ENCODE data around the gene SHISA9.

Gene SHISA9

DNA sequence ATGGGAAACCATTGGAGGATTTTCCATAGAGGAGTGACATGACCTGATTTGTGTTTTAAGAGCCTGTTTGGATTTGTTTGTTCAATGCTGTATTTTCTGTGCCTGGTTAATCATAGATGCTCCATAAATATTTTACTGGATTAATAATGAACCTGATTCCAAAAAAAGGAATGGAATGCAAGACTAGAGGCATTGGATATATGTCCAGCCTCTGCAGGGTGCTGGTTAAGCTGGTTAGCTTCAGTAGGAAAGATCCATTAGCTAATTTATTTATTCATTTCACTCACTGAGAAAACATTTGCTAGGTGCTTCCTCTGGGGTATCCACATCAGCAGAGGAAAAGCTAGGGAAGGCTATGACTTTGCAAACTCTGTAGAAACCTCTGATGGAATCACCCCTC is 57.7 kb downstream of the SHISA9 start:
- H3K9me2 ChIP-seq (replicated peaks; ENCODE audit: low read depth, low read length), result no peaks in the 10 kb centered on the region
- H3K79me2 ChIP-seq (ENCODE audit: insufficient read depth, low read length), result no peaks in the 10 kb centered on the region
- H3K4me2 ChIP-seq (ENCODE audit: low read depth, low read length, poor library complexity, severe bottlenecking), result no peak overlapping the region
- no peaks in the 10 kb centered on the region for H3K4me1 ChIP-seq (ENCODE audit: insufficient read depth, low read length, poor library complexity, severe bottlenecking)
- TF ChIP-seq, protein P1, sequence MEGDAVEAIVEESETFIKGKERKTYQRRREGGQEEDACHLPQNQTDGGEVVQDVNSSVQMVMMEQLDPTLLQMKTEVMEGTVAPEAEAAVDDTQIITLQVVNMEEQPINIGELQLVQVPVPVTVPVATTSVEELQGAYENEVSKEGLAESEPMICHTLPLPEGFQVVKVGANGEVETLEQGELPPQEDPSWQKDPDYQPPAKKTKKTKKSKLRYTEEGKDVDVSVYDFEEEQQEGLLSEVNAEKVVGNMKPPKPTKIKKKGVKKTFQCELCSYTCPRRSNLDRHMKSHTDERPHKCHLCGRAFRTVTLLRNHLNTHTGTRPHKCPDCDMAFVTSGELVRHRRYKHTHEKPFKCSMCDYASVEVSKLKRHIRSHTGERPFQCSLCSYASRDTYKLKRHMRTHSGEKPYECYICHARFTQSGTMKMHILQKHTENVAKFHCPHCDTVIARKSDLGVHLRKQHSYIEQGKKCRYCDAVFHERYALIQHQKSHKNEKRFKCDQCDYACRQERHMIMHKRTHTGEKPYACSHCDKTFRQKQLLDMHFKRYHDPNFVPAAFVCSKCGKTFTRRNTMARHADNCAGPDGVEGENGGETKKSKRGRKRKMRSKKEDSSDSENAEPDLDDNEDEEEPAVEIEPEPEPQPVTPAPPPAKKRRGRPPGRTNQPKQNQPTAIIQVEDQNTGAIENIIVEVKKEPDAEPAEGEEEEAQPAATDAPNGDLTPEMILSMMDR (conservative IDR thresholded peaks at IDR 0.05; ENCODE audit: low read length), result no peak
- no peak for TF ChIP-seq EZH2phosphoT487 (IDR thresholded peaks at IDR 0.05; ENCODE audit: borderline replicate concordance)
- no peaks in the 10 kb centered on the region for H3K9me3 ChIP-seq (ENCODE audit: insufficient read depth, low read depth, low read length)
- no peaks in the 10 kb centered on the region for H3K27me3 ChIP-seq (ENCODE audit: insufficient read depth, low read length, poor library complexity, severe bottlenecking)
- no peak overlapping the region for H3K4me3 ChIP-seq (ENCODE audit: low read length, poor library complexity, severe bottlenecking)
- H3K36me3 ChIP-seq (ENCODE audit: insufficient read depth, low read length), result no peaks in the 10 kb centered on the region
- H2AFZ ChIP-seq (ENCODE audit: low read length), result no peak overlapping the region
- no peaks in the 10 kb centered on the region for H4K20me1 ChIP-seq (ENCODE audit: insufficient read depth, low read length, poor library complexity, severe bottlenecking)
- H3F3A ChIP-seq (ENCODE audit: low read depth), result no peaks in the 10 kb centered on the region
- no peak overlapping the region for H3K9ac ChIP-seq (ENCODE audit: low read depth, low read length, poor library complexity, severe bottlenecking)

DNA sequence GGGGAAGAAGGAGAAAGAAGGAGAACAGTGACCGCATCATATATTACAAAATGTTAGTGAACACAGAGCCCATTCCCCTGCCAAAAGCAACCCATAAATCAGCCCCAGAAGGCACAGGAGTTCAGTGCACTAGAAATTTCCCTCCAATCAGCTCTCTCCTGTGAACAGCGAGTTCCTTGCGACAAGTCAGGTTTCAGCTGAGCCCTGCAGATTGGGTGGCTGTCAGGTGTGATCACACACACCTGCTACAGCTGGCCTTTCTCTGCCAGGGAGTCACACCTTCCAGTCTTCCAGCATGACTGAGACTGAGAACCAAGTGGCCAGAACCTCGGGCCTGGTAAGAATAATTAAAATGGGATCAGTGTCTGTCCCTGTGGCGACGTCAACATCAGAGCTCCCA is 60.2 kb downstream of the SHISA9 start:
- H3K4me3 ChIP-seq (ENCODE audit: low read length, poor library complexity, severe bottlenecking), result no peak overlapping the region
- TF ChIP-seq, protein P1 (conservative IDR thresholded peaks at IDR 0.05; ENCODE audit: low read length), result no peak
- no peak for TF ChIP-seq EZH2phosphoT487 (IDR thresholded peaks at IDR 0.05; ENCODE audit: borderline replicate concordance)
- H3K36me3 ChIP-seq (ENCODE audit: insufficient read depth, low read length), result no peaks in the 10 kb centered on the region
- H4K20me1 ChIP-seq (ENCODE audit: insufficient read depth, low read length, poor library complexity, severe bottlenecking), result no peaks in the 10 kb centered on the region
- no peak overlapping the region for H3K9ac ChIP-seq (ENCODE audit: low read depth, low read length, poor library complexity, severe bottlenecking)
- no peaks in the 10 kb centered on the region for H3K9me3 ChIP-seq (ENCODE audit: insufficient read depth, low read depth, low read length)
- no peaks in the 10 kb centered on the region for H3K79me2 ChIP-seq (ENCODE audit: insufficient read depth, low read length)
- H3K4me2 ChIP-seq (ENCODE audit: low read depth, low read length, poor library complexity, severe bottlenecking), result no peak overlapping the region
- H3F3A ChIP-seq (ENCODE audit: low read depth), result no peaks in the 10 kb centered on the region
- H3K27me3 ChIP-seq (ENCODE audit: insufficient read depth, low read length, poor library complexity, severe bottlenecking), result no peaks in the 10 kb centered on the region
- no peaks in the 10 kb centered on the region for H3K4me1 ChIP-seq (ENCODE audit: insufficient read depth, low read length, poor library complexity, severe bottlenecking)
- H3K9me2 ChIP-seq (replicated peaks; ENCODE audit: low read depth, low read length), result no peaks in the 10 kb centered on the region
- no peak overlapping the region for H2AFZ ChIP-seq (ENCODE audit: low read length)

DNA sequence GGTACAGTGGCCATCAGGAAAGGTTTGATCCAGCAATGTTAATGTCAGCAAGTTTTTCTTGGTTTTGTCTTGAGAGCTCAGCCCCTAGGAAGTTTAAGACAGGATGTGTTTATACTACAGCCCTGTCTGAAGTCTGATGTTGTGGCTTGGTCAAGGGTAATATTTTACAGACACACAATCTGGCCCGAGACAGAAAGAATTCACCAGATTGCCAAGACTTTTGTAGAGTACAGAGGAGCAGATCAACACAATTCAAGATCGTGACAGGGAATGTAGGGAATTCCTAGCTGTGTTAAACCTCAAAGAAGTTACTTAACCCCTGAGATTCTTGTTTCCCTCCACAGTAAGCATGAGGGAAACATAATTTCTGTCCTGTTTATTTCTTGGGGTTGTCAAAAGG is 63.1 kb downstream of the SHISA9 start:
- Histone ChIP-seq H3K9me2 (replicated peaks; ENCODE audit: low read depth, low read length) (no peaks in the 10 kb centered on the region), H4K20me1 (ENCODE audit: insufficient read depth, low read length, poor library complexity, severe bottlenecking) (no peaks in the 10 kb centered on the region), H3K36me3 (ENCODE audit: insufficient read depth, low read length) (no peaks in the 10 kb centered on the region), H3K9me3 (ENCODE audit: insufficient read depth, low read depth, low read length) (no peaks in the 10 kb centered on the region), H2AFZ (ENCODE audit: low read length) (no peak overlapping the region), H3K27me3 (ENCODE audit: insufficient read depth, low read length, poor library complexity, severe bottlenecking) (no peaks in the 10 kb centered on the region), H3F3A (ENCODE audit: low read depth) (no peaks in the 10 kb centered on the region), H3K9ac (ENCODE audit: low read depth, low read length, poor library complexity, severe bottlenecking) (no peak overlapping the region), H3K4me1 (ENCODE audit: insufficient read depth, low read length, poor library complexity, severe bottlenecking) (no peaks in the 10 kb centered on the region), H3K4me2 (ENCODE audit: low read depth, low read length, poor library complexity, severe bottlenecking) (no peak overlapping the region), H3K4me3 (ENCODE audit: low read length, poor library complexity, severe bottlenecking) (no peak overlapping the region), H3K79me2 (ENCODE audit: insufficient read depth, low read length) (no peaks in the 10 kb centered on the region)
- no peak for TF ChIP-seq EZH2phosphoT487 (IDR thresholded peaks at IDR 0.05; ENCODE audit: borderline replicate concordance)
- TF ChIP-seq, protein P1 (conservative IDR thresholded peaks at IDR 0.05; ENCODE audit: low read length), result no peak

All from Loucy (cell line).